Uterus (tissue), 2 donors: ENCODE measurements around the gene CSNK1G2.

ENCODE experiments used
- CTCF ChIP-seq, 4 experiments: fragments of 200-600 bp in 2 of 4; fragments of 450-650 bp in 2 of 4; sonication (generic) in 2 of 4; IDR thresholded peaks; one replicate each; pipeline ENCODE4 v1.5.1; 2016 to 2019; ENCODE audit warnings: antibody characterized with exemption in 4 of 4, mild to moderate bottlenecking in 2 of 4, moderate library complexity in 1 of 4
- POLR2A ChIP-seq, 2 donors: fragments of 450-650 bp; IDR thresholded peaks; one replicate each; pipeline ENCODE4 v1.6.1; 2016; ENCODE audit warnings: antibody characterized with exemption in 2 of 2, mild to moderate bottlenecking in 1 of 2, moderate library complexity in 1 of 2

- TF ChIP-seq CTCF (IDR thresholded peaks at IDR 0.05) (no peak), POLR2A (IDR thresholded peaks at IDR 0.05) (no peak)
These were observed 11.7 kb downstream of the CSNK1G2 start for GRCh38 chr19:1952635-1953034.
